ENCODE results near the gene PLPPR3.

GRCh38 chr19:781800-782184, 40.0 kb downstream of the PLPPR3 start:
- no peak for TF ChIP-seq CREB5 (CRISPR knock-in tag; IDR thresholded peaks at IDR 0.05; ENCODE audit: low read depth)
- no peak for TF ChIP-seq TOX (CRISPR knock-in tag; IDR thresholded peaks at IDR 0.05; ENCODE audit: borderline replicate concordance)
- no peak for TF ChIP-seq PATZ1 (CRISPR knock-in tag; IDR thresholded peaks at IDR 0.05; ENCODE audit: borderline replicate concordance)
- TF ChIP-seq ARNTL (CRISPR knock-in tag; IDR thresholded peaks at IDR 0.05; ENCODE audit: borderline replicate concordance, low read depth), result no peak
- TF ChIP-seq TSHZ2 (CRISPR knock-in tag; IDR thresholded peaks at IDR 0.05), result no peak

Measured in SK-N-SH treated with all-trans-retinoic acid at 6 μM for 48 hours (cell line).